Nephron (organoid): ENCODE results near the gene OR6B3.

Source experiments
- H3K27ac Mint-ChIP-seq, 3 experiments: 2 replicates each; pipeline ENCODE4 v1.8.0; 2020; ENCODE audit warnings: mixed read lengths in 3 of 3, mild to moderate bottlenecking in 2 of 3, moderate library complexity in 1 of 3
- H3K27me3 Mint-ChIP-seq: 2 replicates; pipeline ENCODE4 v1.8.0; 2021; ENCODE audit warnings: low read depth, mild to moderate bottlenecking, moderate library complexity, mixed read lengths
- H3K36me3 Mint-ChIP-seq: 2 replicates; pipeline ENCODE4 v1.8.0; 2020; ENCODE audit warnings: low read depth, mixed read lengths
- H3K4me1 Mint-ChIP-seq: 2 replicates; pipeline ENCODE4 v1.8.0; 2020; ENCODE audit warnings: mixed read lengths
- H3K4me3 Mint-ChIP-seq, 3 experiments: 2 replicates each; pipeline ENCODE4 v1.8.0; 2020; ENCODE audit warnings: mild to moderate bottlenecking in 3 of 3, mixed read lengths in 3 of 3, moderate library complexity in 2 of 3
- H3K9me3 Mint-ChIP-seq: 2 replicates; pipeline ENCODE4 v1.8.0; 2020; ENCODE audit warnings: mixed read lengths
- TF ChIP-seq, protein P1 (sequence below), 3 experiments: fragments of 200-600 bp; sonication (generic); IDR thresholded peaks; one replicate each; pipeline ENCODE4 v1.5.0; 2021; ENCODE audit warnings: antibody characterized with exemption in 3 of 3; ENCODE audit not compliant: unreplicated experiment in 3 of 3

OR6B3 gene

DNA sequence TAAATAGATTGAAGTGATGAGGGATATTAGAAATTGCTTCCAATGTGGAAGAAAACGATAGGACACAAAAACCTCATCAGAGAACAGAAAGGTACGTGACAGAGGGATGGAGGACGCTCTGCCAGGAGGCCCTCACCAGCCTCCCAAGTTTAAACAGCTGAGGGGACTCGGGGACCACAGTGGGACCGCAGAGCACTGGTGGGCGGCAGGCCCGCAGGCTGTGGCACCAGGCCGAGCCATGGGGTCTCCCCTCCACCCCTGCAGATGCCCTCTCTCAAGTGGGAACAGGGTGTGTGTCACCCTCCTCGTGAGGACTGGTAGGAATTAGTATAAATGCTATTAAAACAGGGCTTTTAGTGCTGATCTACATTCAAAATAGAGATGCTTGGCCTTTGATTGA is 39.0 kb downstream of the OR6B3 start:
- Mint-ChIP-seq H3K27ac (no peak overlapping the region), H3K36me3 (peaks cover 69% of the 10 kb centered on the region), H3K4me3 (no peak overlapping the region), H3K9me3 (no peaks in the 10 kb centered on the region), H3K4me1 (no peaks in the 10 kb centered on the region), H3K27me3 (no peaks in the 10 kb centered on the region)
- TF ChIP-seq, protein P1, sequence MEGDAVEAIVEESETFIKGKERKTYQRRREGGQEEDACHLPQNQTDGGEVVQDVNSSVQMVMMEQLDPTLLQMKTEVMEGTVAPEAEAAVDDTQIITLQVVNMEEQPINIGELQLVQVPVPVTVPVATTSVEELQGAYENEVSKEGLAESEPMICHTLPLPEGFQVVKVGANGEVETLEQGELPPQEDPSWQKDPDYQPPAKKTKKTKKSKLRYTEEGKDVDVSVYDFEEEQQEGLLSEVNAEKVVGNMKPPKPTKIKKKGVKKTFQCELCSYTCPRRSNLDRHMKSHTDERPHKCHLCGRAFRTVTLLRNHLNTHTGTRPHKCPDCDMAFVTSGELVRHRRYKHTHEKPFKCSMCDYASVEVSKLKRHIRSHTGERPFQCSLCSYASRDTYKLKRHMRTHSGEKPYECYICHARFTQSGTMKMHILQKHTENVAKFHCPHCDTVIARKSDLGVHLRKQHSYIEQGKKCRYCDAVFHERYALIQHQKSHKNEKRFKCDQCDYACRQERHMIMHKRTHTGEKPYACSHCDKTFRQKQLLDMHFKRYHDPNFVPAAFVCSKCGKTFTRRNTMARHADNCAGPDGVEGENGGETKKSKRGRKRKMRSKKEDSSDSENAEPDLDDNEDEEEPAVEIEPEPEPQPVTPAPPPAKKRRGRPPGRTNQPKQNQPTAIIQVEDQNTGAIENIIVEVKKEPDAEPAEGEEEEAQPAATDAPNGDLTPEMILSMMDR (IDR thresholded peaks at IDR 0.05; ENCODE audit: unreplicated experiment in 3 of 3): no peak

DNA sequence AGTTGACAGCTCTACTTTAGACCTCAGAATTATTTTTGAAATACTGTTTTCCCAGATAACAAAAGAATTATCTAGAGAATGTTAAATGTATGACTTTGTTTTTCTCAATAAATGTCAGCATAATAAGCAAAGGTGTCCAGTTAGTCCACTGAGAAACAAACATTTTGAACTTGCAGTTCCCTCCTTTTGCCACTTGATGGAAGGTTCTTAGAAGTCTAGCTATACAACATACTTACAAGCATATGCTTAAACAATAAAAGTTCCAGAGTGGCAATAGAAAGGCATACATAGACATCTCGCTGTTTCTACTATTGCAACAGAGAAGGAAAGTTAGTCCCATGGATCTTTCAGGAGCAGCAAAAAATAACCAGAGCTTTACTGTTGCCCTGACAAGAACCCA is 40.0 kb downstream of the OR6B3 start:
- H3K4me1 Mint-ChIP-seq: no peaks in the 10 kb centered on the region
- peaks cover 69% of the 10 kb centered on the region for H3K36me3 Mint-ChIP-seq
- no peak overlapping the region for H3K4me3 Mint-ChIP-seq
- TF ChIP-seq, protein P1 (IDR thresholded peaks at IDR 0.05; ENCODE audit: unreplicated experiment in 3 of 3): peak; percentile 30 to 38 (median 32)
- no peaks in the 10 kb centered on the region for H3K27me3 Mint-ChIP-seq
- H3K9me3 Mint-ChIP-seq: no peaks in the 10 kb centered on the region
- H3K27ac Mint-ChIP-seq: no peak overlapping the region

DNA sequence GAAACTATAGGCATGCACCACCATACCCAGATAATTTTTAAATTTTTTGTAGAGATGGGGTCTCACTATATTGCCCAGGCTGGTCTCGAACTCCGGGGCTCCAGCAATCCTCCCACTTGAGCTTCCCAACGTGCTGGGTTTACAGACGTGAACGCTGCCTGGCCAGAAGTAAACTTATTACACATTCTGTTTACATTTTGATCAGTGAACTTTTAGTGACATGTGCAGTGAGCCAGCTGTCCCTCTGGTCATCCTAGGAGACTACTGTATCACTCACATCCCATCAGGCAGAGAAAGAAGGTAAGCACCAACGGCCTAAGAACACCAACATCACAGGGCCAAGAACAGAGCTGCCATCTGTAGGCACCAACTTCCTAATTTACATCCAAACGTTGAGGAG is 50.3 kb downstream of the OR6B3 start:
- no peaks in the 10 kb centered on the region for H3K4me1 Mint-ChIP-seq
- H3K27me3 Mint-ChIP-seq: no peaks in the 10 kb centered on the region
- TF ChIP-seq, protein P1 (IDR thresholded peaks at IDR 0.05; ENCODE audit: unreplicated experiment in 3 of 3): no peak
- H3K27ac Mint-ChIP-seq: no peak overlapping the region
- H3K36me3 Mint-ChIP-seq: peaks cover 52% of the 10 kb centered on the region
- no peaks in the 10 kb centered on the region for H3K9me3 Mint-ChIP-seq
- no peak overlapping the region for H3K4me3 Mint-ChIP-seq

DNA sequence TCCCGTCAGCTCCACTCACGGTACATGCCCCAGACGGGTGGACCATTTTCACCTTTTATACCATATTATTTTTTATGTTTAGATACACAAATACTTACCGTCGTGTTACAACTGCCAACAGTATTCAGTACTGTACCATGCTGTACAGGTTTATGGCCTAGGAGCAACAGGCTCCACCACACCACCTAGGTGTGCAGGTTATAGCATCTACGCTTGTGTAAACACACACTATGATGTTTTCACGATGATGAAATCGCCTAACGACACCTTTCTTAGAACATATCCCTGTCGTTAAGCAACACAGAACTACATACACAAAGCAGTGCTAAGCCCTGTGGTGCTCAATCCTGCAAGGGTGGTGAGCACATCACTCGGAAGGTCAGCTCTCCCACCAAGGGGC is 52.6 kb downstream of the OR6B3 start:
- Mint-ChIP-seq H3K27me3 (no peaks in the 10 kb centered on the region), H3K36me3 (peaks cover 52% of the 10 kb centered on the region), H3K4me1 (no peaks in the 10 kb centered on the region), H3K27ac (no peak overlapping the region), H3K9me3 (no peaks in the 10 kb centered on the region), H3K4me3 (no peak overlapping the region)
- TF ChIP-seq, protein P1 (IDR thresholded peaks at IDR 0.05; ENCODE audit: unreplicated experiment in 3 of 3): no peak

DNA sequence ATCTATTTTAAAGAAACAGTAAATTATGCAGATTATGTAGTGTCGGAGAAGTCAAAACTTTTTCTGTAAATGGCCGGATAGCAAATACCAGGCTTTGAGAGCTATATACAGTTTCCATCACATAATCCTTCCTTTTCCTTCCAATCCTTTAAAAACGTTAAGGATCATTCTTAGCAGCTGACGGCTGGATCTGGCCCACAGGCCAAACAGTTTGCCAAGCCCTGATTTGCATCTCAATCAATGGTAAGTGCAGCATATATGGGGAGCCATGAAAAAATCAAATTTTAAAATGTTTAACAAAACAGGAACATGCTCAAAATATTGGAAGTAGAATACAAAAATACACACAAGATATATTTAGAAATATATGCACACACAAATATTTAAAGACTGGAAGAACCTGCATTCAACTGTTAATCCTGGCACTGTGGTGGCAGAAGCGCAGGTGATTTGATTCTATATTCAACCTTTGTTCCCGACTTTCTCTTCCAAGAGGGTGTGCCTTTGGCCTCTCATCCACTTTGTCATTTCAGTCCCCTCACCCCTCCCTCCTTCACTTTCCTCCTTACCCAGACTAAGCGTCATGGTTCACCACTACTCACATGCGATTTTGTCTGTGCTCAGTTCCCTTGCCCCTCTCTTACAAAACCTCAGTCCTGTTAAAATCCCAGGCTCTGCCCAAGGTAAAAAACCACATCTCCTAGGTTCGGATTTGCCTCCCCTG is 55.5 kb downstream of the OR6B3 start:
- no peak overlapping the region for H3K4me3 Mint-ChIP-seq
- TF ChIP-seq, protein P1 (IDR thresholded peaks at IDR 0.05; ENCODE audit: unreplicated experiment in 3 of 3): no peak
- H3K27me3 Mint-ChIP-seq: no peaks in the 10 kb centered on the region
- no peaks in the 10 kb centered on the region for H3K9me3 Mint-ChIP-seq
- peaks cover 56% of the 10 kb centered on the region for H3K36me3 Mint-ChIP-seq
- no peak overlapping the region for H3K27ac Mint-ChIP-seq
- no peaks in the 10 kb centered on the region for H3K4me1 Mint-ChIP-seq
